Measurements from ENCODE around the gene PPP1R11. TPM values are rescaled to one million over a fixed set of nuclear protein-coding genes. Genes with fewer than 3 reads are reported as not detected.
A peak's percentile ranks its signal among the peaks of the same experiment; 100 is the strongest.

The PPP1R11 gene
- total RNA-seq, 2 experiments from 2014 or later, result 57.9 to 73.7 TPM

GRCh38 chr6:30042476-30042875, 24.5 kb upstream of the PPP1R11 start:
- ChIA-PET POLR2A (no interaction called here), CTCF (interaction anchor here (0.6 to 1.9 kb wide), 4 partner anchors 11 to 81 kb away, joined by 3 to 5 read pairs (median 4); partner anchors contain the start of gene PPP1R11)
- Mint-ChIP-seq H3K36me3 (ENCODE audit: low read depth) (peaks cover 2% of the 10 kb centered on the region), H3K9me3 (no peaks in the 10 kb centered on the region), H3K4me1 (peaks cover 9% of the 10 kb centered on the region), H3K27me3 (no peaks in the 10 kb centered on the region), H3K27ac (no peak overlapping the region), H3K4me3 (no peak overlapping the region)
- no peak for DNase-seq

- CTCF ChIA-PET, result interaction anchor here (0.7 to 1.9 kb wide), 3 partner anchors 11 to 80 kb away, joined by 3 to 5 read pairs (median 3); partner anchors contain the start of gene PPP1R11
- no peaks in the 10 kb centered on the region for H3K9me3 Mint-ChIP-seq
- H3K27ac Mint-ChIP-seq, result no peak overlapping the region
- POLR2A ChIA-PET, result no interaction called here
- peaks cover 2% of the 10 kb centered on the region for H3K36me3 Mint-ChIP-seq (ENCODE audit: low read depth)
- no peak overlapping the region for H3K4me3 Mint-ChIP-seq
- no peak for DNase-seq
- H3K4me1 Mint-ChIP-seq, result peaks cover 9% of the 10 kb centered on the region
- H3K27me3 Mint-ChIP-seq, result no peaks in the 10 kb centered on the region
Observed at GRCh38 chr6:30042914-30043313, 24.1 kb upstream of the PPP1R11 start.

GRCh38 chr6:30043744-30044143, 23.3 kb upstream of the PPP1R11 start:
- DNase-seq, result no peak
- POLR2A ChIA-PET, result no interaction called here
- Mint-ChIP-seq H3K27ac (no peak overlapping the region), H3K4me3 (no peak overlapping the region), H3K36me3 (ENCODE audit: low read depth) (peaks cover 2% of the 10 kb centered on the region), H3K9me3 (no peaks in the 10 kb centered on the region), H3K4me1 (peaks cover 9% of the 10 kb centered on the region), H3K27me3 (no peaks in the 10 kb centered on the region)
- CTCF ChIA-PET, result no interaction called here

GRCh38 chr6:30044630-30045029, 22.4 kb upstream of the PPP1R11 start:
- Mint-ChIP-seq H3K27ac (no peak overlapping the region), H3K36me3 (ENCODE audit: low read depth) (peaks cover 2% of the 10 kb centered on the region), H3K4me1 (peaks cover 9% of the 10 kb centered on the region), H3K4me3 (no peak overlapping the region), H3K27me3 (no peaks in the 10 kb centered on the region), H3K9me3 (no peaks in the 10 kb centered on the region)
- POLR2A ChIA-PET, result no interaction called here
- DNase-seq, result no peak
- CTCF ChIA-PET, result no interaction called here

- Mint-ChIP-seq H3K27me3 (no peaks in the 10 kb centered on the region), H3K36me3 (ENCODE audit: low read depth) (peaks cover 2% of the 10 kb centered on the region), H3K27ac (no peak overlapping the region), H3K4me1 (peaks cover 9% of the 10 kb centered on the region), H3K9me3 (no peaks in the 10 kb centered on the region), H3K4me3 (no peak overlapping the region)
- ChIA-PET POLR2A (no interaction called here), CTCF (no interaction called here)
- DNase-seq, result no peak
Observed at GRCh38 chr6:30047220-30047619, 19.8 kb upstream of the PPP1R11 start.

- Mint-ChIP-seq H3K9me3 (no peaks in the 10 kb centered on the region), H3K36me3 (ENCODE audit: low read depth) (peaks cover 9% of the 10 kb centered on the region), H3K27me3 (no peaks in the 10 kb centered on the region), H3K27ac (no peak overlapping the region), H3K4me3 (no peak overlapping the region), H3K4me1 (peaks cover 3% of the 10 kb centered on the region)
- ChIA-PET POLR2A (no interaction called here), CTCF (no interaction called here)
- DNase-seq, result no peak
Observed at GRCh38 chr6:30053682-30054081, 13.3 kb upstream of the PPP1R11 start.

GRCh38 chr6:30055513-30055912, 11.5 kb upstream of the PPP1R11 start:
- DNase-seq, result no peak
- ChIA-PET POLR2A (no interaction called here), CTCF (no interaction called here)
- Mint-ChIP-seq H3K4me3 (no peak overlapping the region), H3K36me3 (ENCODE audit: low read depth) (peaks cover 9% of the 10 kb centered on the region), H3K27ac (no peak overlapping the region), H3K4me1 (peaks cover 17% of the 10 kb centered on the region), H3K27me3 (no peaks in the 10 kb centered on the region), H3K9me3 (no peaks in the 10 kb centered on the region)

GRCh38 chr6:30060606-30061091, 6.3 kb upstream of the PPP1R11 start:
- DNase-seq, result peak; percentile 19
- no peaks in the 10 kb centered on the region for H3K9me3 Mint-ChIP-seq
- peak overlapping the region; percentile 98 for H3K27ac Mint-ChIP-seq
- CTCF ChIA-PET, result interaction anchor here (0.7 to 1.7 kb wide), 7 partner anchors 8 to 98 kb away, joined by 3 to 7 read pairs (median 3); no protein-coding TSS in a partner anchor
- POLR2A ChIA-PET, result no interaction called here
- H3K4me1 Mint-ChIP-seq, result peaks cover 40% of the 10 kb centered on the region
- no peaks in the 10 kb centered on the region for H3K27me3 Mint-ChIP-seq
- peak overlapping the region; percentile 97 for H3K4me3 Mint-ChIP-seq
- H3K36me3 Mint-ChIP-seq (ENCODE audit: low read depth), result peaks cover 36% of the 10 kb centered on the region

- peaks cover 46% of the 10 kb centered on the region for H3K4me1 Mint-ChIP-seq
- peak; percentile 92 for DNase-seq
- POLR2A ChIA-PET, result interaction anchor here (0.7 kb wide), 1 partner anchor 10 kb away, joined by 3 read pairs; no protein-coding TSS in a partner anchor
- peak within 1 kb of the TSS; percentile 98 for H3K27ac Mint-ChIP-seq
- H3K9me3 Mint-ChIP-seq, result no peaks in the 10 kb centered on the region
- H3K36me3 Mint-ChIP-seq (ENCODE audit: low read depth), result peaks cover 39% of the 10 kb centered on the region
- no peaks in the 10 kb centered on the region for H3K27me3 Mint-ChIP-seq
- H3K4me3 Mint-ChIP-seq, result peak within 1 kb of the TSS; percentile 97
- CTCF ChIA-PET, result interaction anchor here (0.7 to 1.7 kb wide), 7 partner anchors 9 to 97 kb away, joined by 3 to 7 read pairs (median 3); no protein-coding TSS in a partner anchor
Observed at GRCh38 chr6:30061092-30061857, 5.7 kb upstream of the PPP1R11 start, which contains the start of gene POLR1H. TSS of gene POLR1H (plus strand) at chr6:30061265. CDS start at chr6:30061525, 260 bp downstream.

GRCh38 chr6:30061858-30062458, 5.0 kb upstream of the PPP1R11 start:
- H3K36me3 Mint-ChIP-seq (ENCODE audit: low read depth), result peaks cover 39% of the 10 kb centered on the region
- POLR2A ChIA-PET, result interaction anchor here (0.7 kb wide), 1 partner anchor 9 kb away, joined by 3 read pairs; no protein-coding TSS in a partner anchor

GRCh38 chr6:30062471-30063178, 4.4 kb upstream of the PPP1R11 start:
- ChIA-PET POLR2A (no interaction called here), CTCF (interaction anchor here (0.5 to 0.8 kb wide), 4 partner anchors 104 to 1205 kb away, joined by 3 to 4 read pairs (median 3); no protein-coding TSS in a partner anchor)
- no peaks in the 10 kb centered on the region for H3K27me3 Mint-ChIP-seq
- DNase-seq, result no peak
- peaks cover 39% of the 10 kb centered on the region for H3K36me3 Mint-ChIP-seq (ENCODE audit: low read depth)
- peak overlapping the region; percentile 97 for H3K4me3 Mint-ChIP-seq
- peaks cover 52% of the 10 kb centered on the region for H3K4me1 Mint-ChIP-seq
- H3K9me3 Mint-ChIP-seq, result no peaks in the 10 kb centered on the region
- peak overlapping the region; percentile 98 for H3K27ac Mint-ChIP-seq

More at GRCh38 chr6:30061858-30062458, 5.0 kb upstream of the PPP1R11 start:
- Mint-ChIP-seq H3K27ac (peak overlapping the region; percentile 98), H3K27me3 (no peaks in the 10 kb centered on the region), H3K4me3 (peak overlapping the region; percentile 97), H3K9me3 (no peaks in the 10 kb centered on the region), H3K4me1 (peaks cover 48% of the 10 kb centered on the region)
- DNase-seq, result peak; percentile 63
- CTCF ChIA-PET, result interaction anchor here (0.5 to 1.3 kb wide), 3 partner anchors 9 to 1205 kb away, joined by 3 to 4 read pairs (median 3); no protein-coding TSS in a partner anchor

GRCh38 chr6:30063315-30063714, 3.7 kb upstream of the PPP1R11 start:
- Mint-ChIP-seq H3K27ac (peak overlapping the region; percentile 69), H3K27me3 (no peaks in the 10 kb centered on the region), H3K36me3 (ENCODE audit: low read depth) (peaks cover 44% of the 10 kb centered on the region), H3K4me3 (no peak overlapping the region), H3K4me1 (peaks cover 59% of the 10 kb centered on the region), H3K9me3 (no peaks in the 10 kb centered on the region)
- DNase-seq, result no peak
- POLR2A ChIA-PET, result no interaction called here
- CTCF ChIA-PET, result interaction anchor here (0.6 to 0.8 kb wide), 3 partner anchors 103 to 430 kb away, joined by 3 to 4 read pairs (median 3); no protein-coding TSS in a partner anchor

All from activated CD4-positive, alpha-beta T cell treated with anti-CD3 and anti-CD28 coated beads, Interleukin-2, amount 10 ng/mL, durations not matched to agents 7 days and 5 days (primary cell).